Activated naive CD4-positive, alpha-beta T cell treated with anti-CD3 and anti-CD28 coated beads for 36 hours (primary cell): ENCODE measurements around the gene KCNJ10. TPM values are rescaled to one million over a fixed set of nuclear protein-coding genes. Genes with fewer than 3 reads are reported as not detected.

ENCODE experiments used
- CTCF ChIA-PET: fragments of 350-600 bp; sonication (Branson Sonifier 250); formaldehyde crosslinking; loops from one replicate; lab custom pipeline; 2021; ENCODE audit warnings: antibody characterized with exemption; lab: Charles Lee
- DNase-seq: peaks from one replicate; pipeline ENCODE4 v3.0.0-alpha.2; 2020
- H3K27ac Mint-ChIP-seq: one replicate; pipeline ENCODE4 v1.8.0; 2021; ENCODE audit warnings: mild to moderate bottlenecking, mixed read lengths
- H3K27me3 Mint-ChIP-seq: one replicate; pipeline ENCODE4 v1.8.0; 2021; ENCODE audit warnings: low read depth, mixed read lengths
- H3K36me3 Mint-ChIP-seq: one replicate; pipeline ENCODE4 v1.8.0; 2021; ENCODE audit warnings: low read depth, mixed read lengths
- H3K4me1 Mint-ChIP-seq: one replicate; pipeline ENCODE4 v1.8.0; 2021; ENCODE audit warnings: low read depth, mixed read lengths
- H3K4me3 Mint-ChIP-seq: one replicate; pipeline ENCODE4 v1.8.0; 2021; ENCODE audit warnings: mild to moderate bottlenecking, moderate library complexity, mixed read lengths
- H3K9me3 Mint-ChIP-seq: one replicate; pipeline ENCODE4 v1.8.0; 2021; ENCODE audit warnings: mixed read lengths
- intact Hi-C: fragments of 100-400 bp; cut with micrococcal nuclease; formaldehyde crosslinking; loops from one replicate; pipeline ENCODE4 v1.15.1; 2023
- total RNA-seq, 2 experiments: library from RNA; stranded (reverse); gene quantifications; one replicate each; pipeline ENCODE4 v1.2.3, GENCODE V29; 2021

The KCNJ10 gene
- total RNA-seq, 2 experiments from 2014 or later: not detected

DNA sequence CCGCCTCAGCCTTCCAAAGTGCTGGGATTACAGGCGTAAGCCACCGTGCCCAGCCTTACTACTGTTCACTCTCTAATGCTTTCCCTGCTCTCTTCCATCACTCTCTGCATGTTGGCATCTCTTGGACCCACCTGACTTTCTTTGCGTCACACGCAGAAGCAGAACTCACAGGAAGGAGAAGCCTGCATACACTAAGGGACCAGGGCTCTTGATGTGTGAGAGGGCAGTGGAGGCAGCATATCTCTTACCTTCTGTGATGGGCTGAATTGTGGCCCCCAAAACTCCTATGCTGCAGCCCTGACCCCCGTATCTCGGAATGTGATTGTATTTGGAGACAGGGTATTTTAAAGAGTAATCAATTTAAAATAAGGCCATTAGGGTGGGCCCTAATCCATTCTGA is 89.2 kb downstream of the KCNJ10 start:
- Mint-ChIP-seq H3K9me3 (no peaks in the 10 kb centered on the region), H3K27ac (no peak overlapping the region), H3K4me1 (no peaks in the 10 kb centered on the region), H3K36me3 (no peaks in the 10 kb centered on the region), H3K4me3 (no peak overlapping the region), H3K27me3 (no peaks in the 10 kb centered on the region)
- intact Hi-C loops: no loop called here
- no peak for DNase-seq
- CTCF ChIA-PET: interaction anchor here (0.6 kb wide), 1 partner anchor 23 kb away, joined by 3 read pairs; no protein-coding TSS in a partner anchor

DNA sequence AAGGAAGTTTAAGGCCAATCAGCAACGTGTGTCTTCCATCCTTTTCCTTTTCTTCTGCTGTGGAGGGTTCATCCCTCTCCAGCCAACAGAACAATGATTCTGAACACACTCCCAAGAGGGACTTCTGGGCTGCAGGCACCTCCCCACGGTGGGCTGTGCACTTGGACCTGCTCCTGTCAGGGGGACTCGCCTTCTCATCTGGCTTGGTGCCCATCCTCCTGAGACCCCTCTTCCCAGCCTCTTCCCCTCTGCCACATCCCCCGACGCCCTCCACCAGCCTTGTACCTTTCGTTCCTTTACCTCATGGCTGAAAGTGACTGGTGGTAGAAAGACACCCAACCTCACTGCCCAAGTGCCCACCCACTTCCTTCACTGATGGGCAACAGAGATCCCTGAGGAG is 89.9 kb downstream of the KCNJ10 start:
- Mint-ChIP-seq H3K4me1 (no peaks in the 10 kb centered on the region), H3K27ac (no peak overlapping the region), H3K9me3 (no peaks in the 10 kb centered on the region), H3K4me3 (no peak overlapping the region), H3K27me3 (no peaks in the 10 kb centered on the region), H3K36me3 (no peaks in the 10 kb centered on the region)
- CTCF ChIA-PET: interaction anchor here (0.6 kb wide), 1 partner anchor 22 kb away, joined by 3 read pairs; no protein-coding TSS in a partner anchor
- intact Hi-C loops: no loop called here
- DNase-seq: no peak

DNA sequence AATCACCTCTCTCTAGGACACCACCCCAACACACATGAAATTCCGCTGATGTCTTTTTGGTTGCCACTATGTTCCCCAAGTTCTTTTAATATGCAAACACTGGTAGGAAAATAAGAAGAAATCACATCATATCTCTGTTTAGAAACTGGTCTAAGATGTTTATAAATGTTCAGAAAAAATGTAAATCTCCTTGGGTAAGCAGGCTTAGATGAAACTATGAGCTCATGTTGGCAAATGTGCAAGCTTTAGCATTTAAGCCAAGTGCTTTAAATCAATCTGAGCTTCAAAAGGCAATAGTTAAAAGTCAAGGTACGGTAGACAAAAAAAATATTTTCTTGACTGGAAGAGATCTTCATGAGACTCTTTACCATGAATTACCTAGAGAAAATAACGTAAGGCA is 90.7 kb downstream of the KCNJ10 start:
- intact Hi-C loops: no loop called here
- Mint-ChIP-seq H3K4me1 (no peaks in the 10 kb centered on the region), H3K36me3 (no peaks in the 10 kb centered on the region), H3K4me3 (no peak overlapping the region), H3K27me3 (no peaks in the 10 kb centered on the region), H3K9me3 (no peaks in the 10 kb centered on the region), H3K27ac (no peak overlapping the region)
- CTCF ChIA-PET: interaction anchor here (0.6 to 1.0 kb wide), 2 partner anchors 86 to 856 kb away, joined by 3 to 4 read pairs; no protein-coding TSS in a partner anchor
- DNase-seq: no peak

DNA sequence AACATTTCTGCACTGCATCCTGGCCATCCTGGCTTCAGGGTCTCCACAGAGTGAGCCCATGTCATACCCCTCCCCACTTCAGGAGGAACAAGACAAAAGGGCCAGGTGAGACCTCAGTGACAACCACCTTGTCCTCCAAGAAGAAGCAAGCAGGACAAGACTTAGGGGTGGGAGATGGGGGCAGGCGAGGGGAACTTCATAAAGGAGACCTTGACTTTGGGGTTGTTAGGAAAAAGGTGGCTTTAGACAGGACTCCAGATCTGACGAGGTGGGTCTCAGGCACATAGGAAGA is 91.9 kb downstream of the KCNJ10 start:
- CTCF ChIA-PET: interaction anchor here (0.5 to 1.1 kb wide), 2 partner anchors 92 to 1531 kb away, joined by 3 to 6 read pairs; partner anchors contain the start of gene KCNJ10
- H3K27ac Mint-ChIP-seq: no peak overlapping the region
- no peak for DNase-seq
- H3K27me3 Mint-ChIP-seq: no peaks in the 10 kb centered on the region
- no peaks in the 10 kb centered on the region for H3K36me3 Mint-ChIP-seq
- no peaks in the 10 kb centered on the region for H3K4me1 Mint-ChIP-seq
- no peaks in the 10 kb centered on the region for H3K9me3 Mint-ChIP-seq
- intact Hi-C loops: no loop called here
- no peak overlapping the region for H3K4me3 Mint-ChIP-seq

DNA sequence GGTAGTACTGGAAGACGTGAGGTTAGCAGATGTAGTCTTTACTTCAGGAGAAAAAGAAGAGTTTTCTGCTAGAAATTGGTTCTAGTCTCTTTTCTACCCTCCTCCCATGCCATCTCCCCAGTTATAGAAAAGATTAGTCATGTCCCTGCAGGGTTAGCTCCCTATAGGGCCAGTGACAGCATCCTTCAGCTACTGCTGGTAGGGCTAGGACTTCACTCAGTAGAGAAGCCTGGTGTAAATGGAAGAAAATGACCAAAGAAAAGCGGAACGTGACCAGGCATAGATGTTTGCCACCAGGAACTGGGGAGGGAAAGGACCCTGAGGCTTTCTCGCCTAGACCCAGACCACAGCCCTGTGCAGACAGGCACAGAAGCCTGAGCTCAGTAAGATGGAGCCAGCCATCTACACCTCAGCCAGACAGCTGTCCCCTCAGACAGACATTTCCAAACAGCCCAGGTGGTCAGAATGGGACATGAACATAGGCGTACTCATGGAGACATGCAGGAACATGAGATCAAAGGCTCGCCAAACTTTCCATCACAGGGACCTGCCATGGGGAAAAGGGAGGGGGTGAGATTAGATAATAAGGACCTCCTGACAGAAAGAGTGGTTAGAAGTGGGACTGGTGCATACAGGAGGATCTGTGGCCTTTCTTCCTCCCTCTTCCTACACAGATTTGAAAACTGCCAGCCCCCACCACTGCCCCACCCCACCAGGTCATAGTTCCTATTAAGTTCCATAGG is 92.4 kb downstream of the KCNJ10 start:
- no peak for DNase-seq
- Mint-ChIP-seq H3K27me3 (no peaks in the 10 kb centered on the region), H3K4me3 (no peak overlapping the region), H3K36me3 (no peaks in the 10 kb centered on the region), H3K27ac (no peak overlapping the region), H3K9me3 (no peaks in the 10 kb centered on the region), H3K4me1 (no peaks in the 10 kb centered on the region)
- CTCF ChIA-PET: interaction anchor here (0.5 to 1.5 kb wide), 6 partner anchors 30 to 1531 kb away, joined by 3 to 6 read pairs (median 3); partner anchors contain the start of genes DUSP23 and KCNJ10
- intact Hi-C loops: no loop called here

DNA sequence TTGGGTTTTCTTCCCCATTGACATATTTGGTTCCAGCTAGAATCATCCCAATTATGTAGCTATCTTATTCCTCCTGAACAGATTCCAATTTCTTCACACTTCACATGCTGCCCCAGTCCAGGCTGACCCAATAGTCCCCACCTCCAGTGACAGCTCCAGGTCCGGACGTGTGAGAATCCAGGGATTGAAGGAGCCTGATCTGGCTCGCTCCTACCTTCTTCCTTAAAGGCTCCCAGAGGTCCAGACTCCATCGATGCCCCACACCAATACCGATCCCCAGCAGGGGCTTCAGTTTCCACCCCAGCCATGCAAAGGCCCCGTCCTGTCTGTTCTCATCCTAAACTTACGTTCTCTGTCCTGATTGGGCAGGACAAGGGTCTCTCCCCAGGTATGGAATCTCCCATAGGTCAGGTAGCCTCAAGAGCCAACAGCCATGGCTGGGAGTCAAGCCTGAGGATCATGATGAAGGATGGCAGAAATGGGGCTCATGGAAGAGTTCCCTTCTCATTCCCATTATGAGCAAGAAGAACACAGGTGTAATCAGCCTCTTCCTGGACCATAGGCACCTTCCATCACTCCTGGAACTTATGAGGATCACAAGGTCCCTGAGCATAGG is 95.5 kb downstream of the KCNJ10 start:
- Mint-ChIP-seq H3K27me3 (no peaks in the 10 kb centered on the region), H3K9me3 (no peaks in the 10 kb centered on the region), H3K36me3 (no peaks in the 10 kb centered on the region), H3K4me1 (no peaks in the 10 kb centered on the region), H3K27ac (no peak overlapping the region), H3K4me3 (no peak overlapping the region)
- intact Hi-C loops: no loop called here
- no peak for DNase-seq
- CTCF ChIA-PET: no interaction called here

DNA sequence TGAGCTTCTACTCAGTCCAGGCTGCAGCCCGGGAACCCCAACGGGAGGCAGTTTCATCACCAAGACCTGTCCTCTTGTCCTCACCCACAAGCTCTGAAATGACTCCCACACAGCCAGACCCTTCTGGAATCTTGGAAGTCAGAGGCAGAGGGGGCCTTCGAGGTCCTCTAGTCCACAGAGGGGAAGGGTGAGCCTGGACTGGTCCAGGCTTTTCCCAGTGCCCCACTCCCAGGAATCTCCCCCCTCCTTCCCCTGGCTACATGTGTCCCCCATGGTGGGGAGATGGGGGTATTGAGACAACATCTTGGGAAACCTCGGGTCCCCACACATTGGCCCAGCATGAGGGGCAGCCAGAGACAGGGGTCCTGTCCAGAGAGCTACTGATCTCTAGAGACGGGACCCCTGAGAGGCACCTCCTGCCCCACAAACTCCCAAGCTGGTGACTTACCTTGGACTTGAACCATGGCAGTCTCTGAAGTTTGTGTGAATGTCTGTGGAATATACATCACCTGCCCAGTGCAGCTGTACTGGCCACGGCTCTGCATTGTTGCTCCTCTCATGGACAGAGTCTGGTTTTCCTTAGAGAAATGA is 96.5 kb downstream of the KCNJ10 start:
- CTCF ChIA-PET: interaction anchor here (1.1 kb wide), 1 partner anchor 32 kb away, joined by 4 read pairs; no protein-coding TSS in a partner anchor
- no peaks in the 10 kb centered on the region for H3K9me3 Mint-ChIP-seq
- intact Hi-C loops: no loop called here
- no peak overlapping the region for H3K27ac Mint-ChIP-seq
- H3K27me3 Mint-ChIP-seq: peaks cover 4% of the 10 kb centered on the region
- no peak for DNase-seq
- H3K36me3 Mint-ChIP-seq: no peaks in the 10 kb centered on the region
- H3K4me1 Mint-ChIP-seq: no peaks in the 10 kb centered on the region
- no peak overlapping the region for H3K4me3 Mint-ChIP-seq

DNA sequence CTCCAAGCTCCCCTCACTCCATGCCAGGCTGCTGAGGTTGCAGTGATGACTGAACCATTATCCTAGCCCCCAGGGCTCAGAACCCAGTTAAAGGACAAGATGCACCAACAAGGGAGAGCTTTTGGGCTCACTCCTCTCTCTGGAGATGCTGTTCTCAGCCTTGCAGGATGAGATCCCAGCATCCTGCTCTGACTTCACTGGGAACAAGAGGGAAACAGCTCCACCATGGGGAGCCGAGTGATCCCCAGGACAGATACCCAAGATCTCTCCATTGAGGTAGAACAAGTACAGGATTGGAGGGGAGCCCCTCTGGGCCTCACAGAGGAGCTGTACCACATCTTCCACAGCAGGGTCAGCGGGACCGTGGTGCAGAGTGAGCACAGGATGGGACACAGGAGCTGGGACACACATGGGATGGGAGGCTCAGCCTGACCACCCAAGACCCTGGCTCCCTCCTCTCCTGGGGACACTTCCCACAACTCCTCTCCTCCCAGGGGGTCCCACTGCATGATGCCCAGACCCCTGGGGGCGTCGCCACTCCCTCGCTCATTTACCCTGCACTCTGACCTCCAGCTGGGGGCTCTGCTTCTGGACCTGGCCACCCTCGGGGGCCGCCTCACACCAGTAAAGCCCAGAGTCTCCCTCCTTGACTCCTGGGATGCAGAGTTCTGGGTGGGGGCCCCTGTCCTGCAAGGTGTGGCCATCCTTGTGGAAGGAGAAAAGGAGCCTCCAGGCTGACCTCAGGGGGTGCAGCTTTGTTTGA is 97.3 kb downstream of the KCNJ10 start:
- no peak overlapping the region for H3K4me3 Mint-ChIP-seq
- peaks cover 9% of the 10 kb centered on the region for H3K27me3 Mint-ChIP-seq
- H3K36me3 Mint-ChIP-seq: no peaks in the 10 kb centered on the region
- intact Hi-C loops: no loop called here
- CTCF ChIA-PET: interaction anchor here (1.1 to 1.5 kb wide), 3 partner anchors 17 to 35 kb away, joined by 3 to 7 read pairs (median 4); no protein-coding TSS in a partner anchor
- H3K4me1 Mint-ChIP-seq: no peaks in the 10 kb centered on the region
- H3K27ac Mint-ChIP-seq: no peak overlapping the region
- DNase-seq: no peak
- no peaks in the 10 kb centered on the region for H3K9me3 Mint-ChIP-seq

DNA sequence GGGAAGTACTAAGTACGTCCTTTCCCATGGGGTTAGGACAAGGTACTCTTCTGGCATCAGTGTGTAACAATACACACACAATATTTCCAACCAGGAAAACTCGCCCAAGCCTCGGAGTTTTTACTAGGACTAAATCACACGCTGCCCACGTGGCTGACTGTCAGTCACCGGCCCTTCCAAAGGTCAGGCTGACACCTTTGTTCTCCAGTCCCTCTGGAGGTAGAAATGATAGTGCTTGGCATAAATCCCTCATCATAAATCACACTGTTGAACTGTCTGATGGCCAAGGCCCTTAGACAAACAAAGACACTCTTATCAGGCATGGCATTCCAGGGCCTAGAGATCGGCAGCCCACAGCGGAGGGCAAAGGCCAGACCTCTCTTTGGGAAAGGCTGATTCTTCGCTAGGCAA is 99.0 kb downstream of the KCNJ10 start:
- no peak for DNase-seq
- CTCF ChIA-PET: no interaction called here
- no peaks in the 10 kb centered on the region for H3K36me3 Mint-ChIP-seq
- H3K4me3 Mint-ChIP-seq: no peak overlapping the region
- intact Hi-C loops: no loop called here
- H3K27ac Mint-ChIP-seq: no peak overlapping the region
- H3K9me3 Mint-ChIP-seq: no peaks in the 10 kb centered on the region
- no peaks in the 10 kb centered on the region for H3K4me1 Mint-ChIP-seq
- H3K27me3 Mint-ChIP-seq: peaks cover 13% of the 10 kb centered on the region

DNA sequence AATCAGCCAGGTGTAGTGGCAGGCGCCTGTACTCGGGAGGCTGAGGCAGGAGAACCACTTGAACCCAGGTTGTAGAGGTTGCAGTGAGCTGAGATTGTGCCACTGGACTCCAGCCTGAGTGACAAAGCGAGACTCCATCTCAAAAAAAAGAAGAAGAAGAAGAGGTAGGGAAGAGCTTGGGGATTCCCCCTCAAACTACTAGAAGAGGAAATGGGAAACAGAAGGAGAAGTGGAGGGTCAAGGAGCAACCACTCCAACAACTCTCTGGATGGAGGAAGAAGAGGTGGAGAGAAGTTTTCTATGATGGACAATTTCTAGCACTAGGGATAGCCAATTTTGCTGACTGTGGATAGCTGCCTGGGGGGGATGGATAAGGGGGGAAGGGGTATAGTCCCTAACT is 101.1 kb downstream of the KCNJ10 start:
- Mint-ChIP-seq H3K27ac (no peak overlapping the region), H3K36me3 (no peaks in the 10 kb centered on the region), H3K4me3 (no peak overlapping the region), H3K9me3 (no peaks in the 10 kb centered on the region), H3K4me1 (no peaks in the 10 kb centered on the region), H3K27me3 (peaks cover 13% of the 10 kb centered on the region)
- intact Hi-C loops: no loop called here
- CTCF ChIA-PET: no interaction called here
- no peak for DNase-seq

DNA sequence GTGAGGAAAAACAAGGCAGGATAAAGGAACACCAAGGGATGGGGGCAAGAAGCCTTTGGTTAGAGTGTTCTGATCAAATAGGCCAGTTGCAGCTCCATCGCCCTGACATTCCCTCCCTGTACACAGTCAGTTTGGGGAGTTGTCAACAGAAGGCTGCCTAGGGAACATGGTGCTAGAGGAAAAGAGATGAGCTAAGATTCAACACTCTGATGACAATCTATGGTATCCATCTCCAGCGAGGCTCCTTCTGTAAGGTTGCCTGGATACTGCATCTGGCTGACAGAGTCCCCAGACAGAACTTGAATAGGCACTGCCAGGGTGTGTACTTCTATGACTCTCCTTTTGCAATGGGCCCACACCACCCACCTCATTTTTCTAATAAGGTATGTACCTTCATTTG is 104.7 kb downstream of the KCNJ10 start:
- H3K9me3 Mint-ChIP-seq: no peaks in the 10 kb centered on the region
- no peak for DNase-seq
- no peak overlapping the region for H3K27ac Mint-ChIP-seq
- intact Hi-C loops: no loop called here
- peaks cover 13% of the 10 kb centered on the region for H3K27me3 Mint-ChIP-seq
- CTCF ChIA-PET: no interaction called here
- no peaks in the 10 kb centered on the region for H3K4me1 Mint-ChIP-seq
- H3K36me3 Mint-ChIP-seq: no peaks in the 10 kb centered on the region
- no peak overlapping the region for H3K4me3 Mint-ChIP-seq

DNA sequence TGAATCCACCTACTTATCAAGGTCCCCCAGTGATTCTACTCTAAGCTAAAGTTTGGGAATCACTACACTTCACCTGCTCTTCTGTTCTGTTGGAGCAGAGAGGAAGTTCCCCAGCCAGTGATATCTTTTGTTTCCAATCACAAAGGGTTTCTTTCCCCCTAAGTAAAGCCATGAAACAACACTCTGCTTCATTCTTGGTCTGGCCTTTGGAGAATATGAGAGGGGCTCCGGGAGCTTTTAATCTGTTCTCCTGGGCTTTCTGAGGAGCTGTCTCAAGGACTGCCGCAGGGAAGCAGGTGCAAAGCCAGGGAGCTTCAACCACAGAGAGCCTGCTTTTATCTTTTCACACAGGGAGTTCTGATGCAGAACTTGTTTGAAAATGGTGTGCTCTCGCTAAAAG is 105.8 kb downstream of the KCNJ10 start:
- peaks cover 14% of the 10 kb centered on the region for H3K27me3 Mint-ChIP-seq
- intact Hi-C loops: no loop called here

More for the DNA sequence above, 105.8 kb downstream of the KCNJ10 start:
- Mint-ChIP-seq H3K36me3 (no peaks in the 10 kb centered on the region), H3K4me3 (no peak overlapping the region), H3K9me3 (no peaks in the 10 kb centered on the region), H3K4me1 (no peaks in the 10 kb centered on the region), H3K27ac (no peak overlapping the region)
- CTCF ChIA-PET: no interaction called here
- DNase-seq: no peak
